ENCODE results near the gene NLN. TPM values are rescaled to one million over a fixed set of nuclear protein-coding genes. Genes with fewer than 3 reads are reported as not detected.
"Not testable (repeated sequence)": the region's sequence is repeated elsewhere in the genome, so short reads cannot be mapped to it uniquely, and the experiment has no call there.

Gene NLN
- total RNA-seq, 6 donors from 2014 or later, result 4.2 to 20.8 (median 13.1) TPM

DNA sequence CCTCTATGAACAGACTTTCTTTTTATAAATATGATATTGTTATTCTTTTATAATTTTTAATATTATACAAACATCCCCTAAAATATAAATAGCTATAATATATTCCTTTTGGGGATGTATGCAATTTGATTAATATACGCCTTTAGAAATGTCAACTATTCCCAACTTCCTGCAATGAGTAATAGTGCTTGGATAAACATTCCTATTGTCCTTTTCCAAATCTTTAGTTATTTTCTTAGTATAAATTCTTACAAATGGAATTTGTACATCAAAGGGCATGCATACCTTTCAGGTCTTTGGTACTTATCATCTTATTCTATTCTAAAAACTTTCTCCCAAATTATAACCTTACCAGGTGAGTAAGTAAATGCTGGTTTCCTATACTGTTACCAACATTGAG, 6.2 kb downstream of the NLN start:
- Histone ChIP-seq H3K36me3 (no peaks in the 10 kb centered on the region), H3K27ac (no peak overlapping the region), H3K9me3 (no peaks in the 10 kb centered on the region), H3K4me1 (peaks cover 0 to 7% (median 2%) of the 10 kb centered on the region in 4 donors), H3K27me3 (no peaks in the 10 kb centered on the region), H3K4me3 (no peak overlapping the region)
- ATAC-seq (ENCODE audit: low FRiP score in 2 of 2), result no peak
- DNase-seq, result no peak
- no peak for TF ChIP-seq POLR2AphosphoS5 (IDR thresholded peaks at IDR 0.05)
- no peak for TF ChIP-seq POLR2A (IDR thresholded peaks at IDR 0.05)
- TF ChIP-seq EP300 (IDR thresholded peaks at IDR 0.05), result no peak
- TF ChIP-seq, protein P1, sequence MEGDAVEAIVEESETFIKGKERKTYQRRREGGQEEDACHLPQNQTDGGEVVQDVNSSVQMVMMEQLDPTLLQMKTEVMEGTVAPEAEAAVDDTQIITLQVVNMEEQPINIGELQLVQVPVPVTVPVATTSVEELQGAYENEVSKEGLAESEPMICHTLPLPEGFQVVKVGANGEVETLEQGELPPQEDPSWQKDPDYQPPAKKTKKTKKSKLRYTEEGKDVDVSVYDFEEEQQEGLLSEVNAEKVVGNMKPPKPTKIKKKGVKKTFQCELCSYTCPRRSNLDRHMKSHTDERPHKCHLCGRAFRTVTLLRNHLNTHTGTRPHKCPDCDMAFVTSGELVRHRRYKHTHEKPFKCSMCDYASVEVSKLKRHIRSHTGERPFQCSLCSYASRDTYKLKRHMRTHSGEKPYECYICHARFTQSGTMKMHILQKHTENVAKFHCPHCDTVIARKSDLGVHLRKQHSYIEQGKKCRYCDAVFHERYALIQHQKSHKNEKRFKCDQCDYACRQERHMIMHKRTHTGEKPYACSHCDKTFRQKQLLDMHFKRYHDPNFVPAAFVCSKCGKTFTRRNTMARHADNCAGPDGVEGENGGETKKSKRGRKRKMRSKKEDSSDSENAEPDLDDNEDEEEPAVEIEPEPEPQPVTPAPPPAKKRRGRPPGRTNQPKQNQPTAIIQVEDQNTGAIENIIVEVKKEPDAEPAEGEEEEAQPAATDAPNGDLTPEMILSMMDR (IDR thresholded peaks at IDR 0.05), result no peak
- WGBS, 2 donors, result 81 to 90% methylated on average over 1 of the region's 1 CpG

DNA sequence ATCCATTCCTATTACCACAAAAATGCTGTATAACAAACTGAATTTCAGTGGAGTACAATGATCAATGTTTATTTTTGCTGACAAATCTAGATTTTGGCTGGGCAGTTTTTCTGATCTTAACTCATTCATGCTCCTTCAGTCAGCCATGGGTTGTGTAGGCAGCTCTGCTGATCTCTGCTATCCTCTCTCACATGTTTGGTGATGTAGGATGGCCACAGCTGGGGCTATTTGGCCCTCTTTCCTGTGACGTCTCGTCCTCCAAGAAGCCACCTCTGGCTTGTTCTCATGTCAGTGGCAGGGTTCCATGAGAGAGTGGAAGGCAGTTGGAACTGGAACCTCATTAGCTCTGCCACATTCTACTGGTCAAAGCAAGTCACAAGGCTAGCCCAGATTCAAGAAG, 8.9 kb downstream of the NLN start:
- H3K27me3 ChIP-seq, result no peaks in the 10 kb centered on the region
- H3K27ac ChIP-seq, result no peak overlapping the region
- H3K36me3 ChIP-seq, result no peaks in the 10 kb centered on the region
- DNase-seq (no peak), ATAC-seq (ENCODE audit: low FRiP score in 2 of 2) (no peak)
- H3K9me3 ChIP-seq, result no peaks in the 10 kb centered on the region
- no peak overlapping the region for H3K4me3 ChIP-seq
- peaks cover 0 to 4% (median 0%) of the 10 kb centered on the region in 4 donors for H3K4me1 ChIP-seq
- WGBS, 2 donors, result 78 to 84% methylated on average over 2 of the region's 2 CpGs
- TF ChIP-seq, protein P1 (IDR thresholded peaks at IDR 0.05), result no peak
- TF ChIP-seq POLR2A (IDR thresholded peaks at IDR 0.05) (no peak), EP300 (IDR thresholded peaks at IDR 0.05) (no peak), POLR2AphosphoS5 (IDR thresholded peaks at IDR 0.05) (no peak)

DNA sequence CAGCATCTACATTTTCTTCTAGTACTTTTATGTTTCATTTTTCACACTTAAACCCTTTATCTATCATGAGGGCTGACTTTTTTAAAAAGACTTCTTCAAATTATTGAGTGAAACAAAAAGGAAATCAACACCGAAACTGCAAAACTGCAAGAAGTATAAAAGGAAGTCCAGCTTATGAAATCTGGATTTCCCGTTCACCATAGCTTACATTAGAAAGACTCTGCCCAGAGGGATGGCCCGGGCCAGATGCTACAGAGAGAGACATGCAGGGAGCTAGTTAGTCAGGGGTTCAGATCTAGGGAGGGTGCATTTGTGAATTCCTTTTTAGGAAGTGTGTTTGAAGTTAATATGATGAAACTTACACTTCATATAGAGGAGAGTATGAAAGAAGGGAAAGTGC, 10.0 kb downstream of the NLN start:
- H3K27me3 ChIP-seq, H3K9me3 ChIP-seq, H3K4me1 ChIP-seq, H3K4me3 ChIP-seq, DNase-seq, H3K36me3 ChIP-seq, H3K27ac ChIP-seq: not testable (repeated sequence)
- WGBS, 2 donors, result 63 to 78% methylated on average over 3 of the region's 3 CpGs
- peak in 1 of 2 donors; percentile 83 for ATAC-seq (ENCODE audit: low FRiP score in 2 of 2)

DNA sequence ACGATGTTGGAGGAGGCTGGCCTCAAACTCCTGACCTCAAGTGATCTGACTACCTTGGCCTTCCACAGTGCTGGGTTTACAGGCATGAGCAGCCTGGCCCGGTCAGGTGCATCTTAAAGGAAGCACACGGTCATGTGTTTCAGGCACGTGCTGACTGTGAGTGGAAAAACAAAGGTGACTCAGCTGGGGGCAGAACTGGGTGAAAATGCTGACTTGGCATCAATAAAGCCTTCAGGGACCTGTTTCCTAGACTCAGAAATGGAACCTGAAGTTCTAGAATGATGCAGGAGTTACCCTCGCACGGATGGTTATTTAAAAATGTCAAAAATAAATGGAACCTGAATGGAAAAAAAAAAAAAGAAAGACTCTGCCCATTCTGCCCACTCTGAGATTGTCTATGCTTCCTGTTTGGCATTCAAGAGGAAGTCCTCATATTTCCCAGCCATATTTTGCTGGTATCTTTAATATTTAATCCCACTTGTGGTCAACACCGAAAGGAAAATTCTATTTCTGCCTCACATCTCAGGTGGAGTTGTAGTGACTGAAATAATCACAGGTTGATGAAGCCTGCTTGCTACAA, 12.3 kb downstream of the NLN start:
- H3K4me1 ChIP-seq; DNase-seq; H3K36me3 ChIP-seq; H3K27ac ChIP-seq; H3K4me3 ChIP-seq; H3K27me3 ChIP-seq; H3K9me3 ChIP-seq; ATAC-seq (ENCODE audit: low FRiP score in 2 of 2): not testable (repeated sequence)
- WGBS, 2 donors, result 44 to 57% methylated on average over 7 of the region's 7 CpGs

DNA sequence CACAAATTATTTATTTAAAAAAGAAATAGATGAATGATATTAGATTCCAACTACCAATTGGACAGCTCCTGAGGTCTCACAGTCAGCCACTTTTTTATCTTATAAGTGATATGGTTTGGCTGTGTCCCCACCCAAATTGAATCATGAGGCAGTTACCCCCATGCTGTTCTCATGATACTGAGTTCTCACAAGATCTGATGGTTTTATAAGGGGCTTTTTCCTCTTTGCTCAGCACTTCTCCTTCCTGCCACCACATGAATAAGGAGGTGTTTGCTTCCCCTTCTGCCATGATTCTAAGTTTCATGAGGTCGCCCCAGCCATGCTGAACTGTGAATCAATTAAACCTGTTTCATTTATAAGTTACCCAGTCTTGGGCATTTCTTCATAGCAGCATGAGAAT, 12.9 kb downstream of the NLN start:
- 57 to 75% methylated on average over 1 of the region's 1 CpG for WGBS, 2 donors
- H3K4me1 ChIP-seq, result peaks cover 0 to 4% (median 0%) of the 10 kb centered on the region in 4 donors
- H3K9me3 ChIP-seq, result no peaks in the 10 kb centered on the region
- ATAC-seq (ENCODE audit: low FRiP score in 2 of 2) (no peak), DNase-seq (no peak)
- no peaks in the 10 kb centered on the region for H3K36me3 ChIP-seq
- H3K27ac ChIP-seq, result no peak overlapping the region
- H3K4me3 ChIP-seq, result no peak overlapping the region
- TF ChIP-seq, protein P1 (IDR thresholded peaks at IDR 0.05), result no peak
- no peak for TF ChIP-seq POLR2AphosphoS5 (IDR thresholded peaks at IDR 0.05)
- TF ChIP-seq EP300 (IDR thresholded peaks at IDR 0.05), result no peak
- no peak for TF ChIP-seq POLR2A (IDR thresholded peaks at IDR 0.05)
- H3K27me3 ChIP-seq, result no peaks in the 10 kb centered on the region

DNA sequence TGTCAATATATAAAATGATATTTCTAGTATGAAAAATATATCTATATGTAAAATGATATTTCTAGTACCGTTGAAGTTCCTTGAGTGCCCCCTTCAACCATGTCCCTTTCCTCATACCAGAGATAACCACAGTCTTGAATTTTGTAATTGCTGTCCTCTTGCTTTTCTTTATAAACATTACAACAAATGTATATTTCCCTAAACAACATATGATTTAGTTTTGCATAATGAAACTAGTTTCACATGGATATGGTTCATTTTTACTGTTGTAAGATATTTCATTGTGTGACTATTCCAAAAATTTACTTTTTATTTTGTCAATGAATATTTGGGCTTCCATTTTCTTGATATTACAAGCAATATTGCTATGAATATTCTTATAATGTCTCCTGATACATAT, 14.0 kb downstream of the NLN start:
- Histone ChIP-seq H3K36me3 (no peaks in the 10 kb centered on the region), H3K9me3 (no peaks in the 10 kb centered on the region), H3K27ac (no peak overlapping the region), H3K4me1 (peaks cover 0 to 4% (median 0%) of the 10 kb centered on the region in 4 donors), H3K27me3 (no peaks in the 10 kb centered on the region), H3K4me3 (no peak overlapping the region)
- TF ChIP-seq EP300 (IDR thresholded peaks at IDR 0.05) (no peak), POLR2A (IDR thresholded peaks at IDR 0.05) (no peak), POLR2AphosphoS5 (IDR thresholded peaks at IDR 0.05) (no peak)
- TF ChIP-seq, protein P1 (IDR thresholded peaks at IDR 0.05), result no peak
- ATAC-seq (ENCODE audit: low FRiP score in 2 of 2), result no peak
- DNase-seq, result no peak
- WGBS, 2 donors, result 67 to 70% methylated on average over 1 of the region's 1 CpG
